HepG2 (cell line): ENCODE results near the gene R3HDM4. TPM values are rescaled to one million over a fixed set of nuclear protein-coding genes. Genes with fewer than 3 reads are reported as not detected.

Source experiments
- ATAC-seq: fragments of 200-7000 bp; cut with Tn5 transposase; 3 replicates; pipeline ENCODE4 v1.9.1; 2020; ENCODE audit warnings: mild to moderate bottlenecking, moderate library complexity
- BruUV-seq: library from RNA; stranded (reverse); fragments of 400-500 nt; replicated peaks from 2 replicates; lab custom pipeline; 2021; lab: Mats Ljungman, UMichigan
- CTCF ChIA-PET: fragments of 300-600 bp; formaldehyde crosslinking; extraction: SDS; loops from one replicate; lab custom pipeline; 2021; ENCODE audit warnings: low total read pairs, inconsistent platforms, low intra/inter-chr PET ratio; lab: Yijun Ruan, JAX
- POLR2A ChIA-PET: fragments of 350-600 bp; sonication (Branson Sonifier 250); formaldehyde crosslinking; loops from one replicate; lab custom pipeline; 2020; ENCODE audit warnings: antibody characterized with exemption, inconsistent platforms; lab: Yijun Ruan, JAX
- DNase-seq: peaks from one replicate; pipeline ENCODE4 v3.0.0-alpha.2; 2015; ENCODE audit warnings: low spot score
- FAIRE-seq: peaks from 3 replicates; lab custom pipeline; 2011; peaks lifted over from hg19 to GRCh38; lab: Jason Lieb, UNC
- H2AFZ ChIP-seq: one replicate; pipeline ENCODE4 v1.6.1; 2011; ENCODE audit warnings: low read length, inconsistent platforms
- H3K27ac ChIP-seq: fragments of 300-600 bp; 3 replicates; pipeline ENCODE4 v1.8.0; 2011; ENCODE audit warnings: mixed run types, mild to moderate bottlenecking, mixed read lengths, low read length, inconsistent platforms; ENCODE audit not compliant: insufficient read depth; ENCODE audit errors: extremely low read length
- H3K27me3 ChIP-seq, 2 experiments: fragments of 200-600 bp in 1 of 2; 2 replicates in 1 of 2; 3 replicates in 1 of 2; pipeline versions ENCODE4 v1.6.0 to v1.8.0; 2011; ENCODE audit warnings: low read length in 2 of 2, mild to moderate bottlenecking in 2 of 2, moderate library complexity in 2 of 2, inconsistent platforms in 1 of 2; ENCODE audit not compliant: insufficient read depth in 2 of 2, control insufficient read depth in 1 of 2
- H3K36me3 ChIP-seq, 2 experiments: fragments of 200-600 bp in 1 of 2; replicated peaks in 1 of 2; 2 replicates in 1 of 2; 3 replicates in 1 of 2; pipeline versions ENCODE4 v1.5.1 to v1.8.0; 2011; ENCODE audit warnings: low read length in 2 of 2, inconsistent platforms in 1 of 2; ENCODE audit not compliant: insufficient read depth in 2 of 2, control insufficient read depth in 1 of 2
- H3K4me1 ChIP-seq: 2 replicates; pipeline ENCODE4 v1.5.1; 2012; ENCODE audit warnings: low read length, inconsistent platforms; ENCODE audit not compliant: insufficient read depth
- H3K4me2 ChIP-seq: 2 replicates; pipeline ENCODE4 v1.6.0; 2011; ENCODE audit warnings: low read depth, low read length, inconsistent platforms
- H3K4me3 ChIP-seq, 3 experiments: fragments of 200-600 bp in 1 of 3; sonication (generic), shearing (Covaris generic) in 1 of 3; replicated peaks in 1 of 3; 2 replicates each; pipeline ENCODE4 v1.5.1; 2011 to 2016; ENCODE audit warnings: low read length in 3 of 3, inconsistent platforms in 2 of 3, low read depth in 2 of 3, mild to moderate bottlenecking in 2 of 3, control low read depth in 1 of 3, mixed read lengths in 1 of 3; ENCODE audit not compliant: insufficient read depth in 1 of 3
- H3K79me2 ChIP-seq: one replicate; pipeline ENCODE4 v1.6.1; 2011; ENCODE audit warnings: low read length, inconsistent platforms; ENCODE audit not compliant: insufficient read depth
- H3K9ac ChIP-seq: 2 replicates; pipeline ENCODE4 v1.6.0; 2011; ENCODE audit warnings: mild to moderate bottlenecking, low read depth, low read length, inconsistent platforms; ENCODE audit not compliant: insufficient read depth
- H3K9me3 ChIP-seq: 2 replicates; pipeline ENCODE4 v1.5.1; 2012; ENCODE audit warnings: mild to moderate bottlenecking, low read length
- H4K20me1 ChIP-seq: 2 replicates; pipeline ENCODE4 v1.6.0; 2011; ENCODE audit warnings: inconsistent platforms, mild to moderate bottlenecking, low read length, moderate library complexity; ENCODE audit not compliant: insufficient read depth
- FOXJ3 ChIP-seq: sonication (generic); formaldehyde crosslinking; IDR thresholded peaks from 2 replicates; pipeline ENCODE4 v1.4.0; 2020; ENCODE audit warnings: missing genetic modification reagents, mild to moderate bottlenecking, borderline replicate concordance
- HOXA5 ChIP-seq: sonication (generic); formaldehyde crosslinking; IDR thresholded peaks from 2 replicates; pipeline ENCODE4 v1.4.0; 2020; ENCODE audit warnings: missing genetic modification reagents
- ISX ChIP-seq: sonication (generic); formaldehyde crosslinking; conservative IDR thresholded peaks from 2 replicates; pipeline ENCODE4 v1.5.0; 2020; ENCODE audit warnings: missing genetic modification reagents
- MAFG ChIP-seq: sonication (generic); formaldehyde crosslinking; IDR thresholded peaks from 2 replicates; pipeline ENCODE4 v1.5.1; 2020; ENCODE audit warnings: mild to moderate bottlenecking, missing genetic modification reagents
- NR2F2 ChIP-seq: IDR thresholded peaks from 2 replicates; pipeline ENCODE4 v1.6.1; 2012; ENCODE audit warnings: low read depth, inconsistent platforms, borderline replicate concordance
- PHF20 ChIP-seq: sonication (generic); formaldehyde crosslinking; IDR thresholded peaks from 2 replicates; pipeline ENCODE4 v1.5.0; 2020; ENCODE audit warnings: mild to moderate bottlenecking, missing genetic modification reagents
- RARG ChIP-seq: sonication (generic); formaldehyde crosslinking; IDR thresholded peaks from 2 replicates; pipeline ENCODE4 v1.4.0; 2020; ENCODE audit warnings: low read depth, mild to moderate bottlenecking, missing genetic modification reagents
- RXRA ChIP-seq: sonication (generic); formaldehyde crosslinking; IDR thresholded peaks from 2 replicates; pipeline ENCODE4 v1.5.1; 2020; ENCODE audit warnings: missing genetic modification reagents
- SOX5 ChIP-seq: IDR thresholded peaks from 2 replicates; pipeline ENCODE4 v1.6.1; 2016; ENCODE audit warnings: borderline replicate concordance
- SP2 ChIP-seq: sonication (generic); formaldehyde crosslinking; IDR thresholded peaks from 2 replicates; pipeline ENCODE4 v1.5.1; 2020; ENCODE audit warnings: mild to moderate bottlenecking, missing genetic modification reagents
- ZNF549 ChIP-seq: sonication (generic); formaldehyde crosslinking; IDR thresholded peaks from 2 replicates; pipeline ENCODE4 v1.5.0; 2020; ENCODE audit warnings: missing genetic modification reagents
- ZNF790 ChIP-seq: sonication (generic); formaldehyde crosslinking; IDR thresholded peaks from 2 replicates; pipeline ENCODE4 v1.8.0; 2022; ENCODE audit warnings: missing genetic modification reagents, mild to moderate bottlenecking, borderline replicate concordance
- ZNF850 ChIP-seq: sonication (generic); formaldehyde crosslinking; conservative IDR thresholded peaks from 2 replicates; pipeline ENCODE4 v1.9.0; 2021; ENCODE audit warnings: mild to moderate bottlenecking, missing genetic modification reagents
- WGBS: methylation state at CpG from one replicate; pipeline ENCODE4 v1.1.6; 2017; ENCODE audit warnings: low lambda C conversion rate; 5-methylcytosine and 5-hydroxymethylcytosine counted together
- in situ Hi-C: cut with HindIII; loops from 2 replicates; pipeline ENCODE4 v1.10.0; 2017; ENCODE audit warnings: low pct_unique_long_range_greater_than_20kb; ENCODE audit not compliant: extremely low pct_ligation_motif_present
- intact Hi-C: fragments of 100-400 bp; cut with micrococcal nuclease; formaldehyde crosslinking; loops from one replicate; pipeline ENCODE4 v1.10.0; 2022; ENCODE audit not compliant: unreplicated experiment
- polyA plus RNA-seq, 8 experiments: library from polyadenylated mRNA; depleted of rRNA in 3 of 8; stranded (reverse) in 7 of 8; unstranded in 1 of 8; fragments of >200 nt; fragmentation: Illumina TruSeq in 4 of 8; extraction: Trizol in 4 of 8; gene quantifications; 2 replicates each; pipeline versions ENCODE4 v1.2.1 to v1.2.3, GENCODE V29; 2011 to 2016; ENCODE audit warnings: low read depth in 4 of 8, missing spikeins in 1 of 8, mixed read lengths in 1 of 8; ENCODE audit not compliant: insufficient read depth in 1 of 8
- total RNA-seq, 5 experiments: library from RNA; depleted of rRNA; stranded (reverse); fragments of >200 nt; fragmentation: Illumina TruSeq; extraction: Trizol; gene quantifications; 2 replicates each; pipeline ENCODE4 v1.2.3, GENCODE V29; 2016; ENCODE audit warnings: low read depth in 1 of 5
- TF ChIP-seq, protein P1 (sequence below): sonication (generic); formaldehyde crosslinking; IDR thresholded peaks from 2 replicates; pipeline ENCODE4 v1.5.0; 2020; ENCODE audit warnings: missing genetic modification reagents
- TF ChIP-seq, protein P2 (sequence below): sonication (generic); formaldehyde crosslinking; IDR thresholded peaks from 2 replicates; pipeline ENCODE4 v1.4.0; 2020; ENCODE audit warnings: mild to moderate bottlenecking, missing genetic modification reagents
- TF ChIP-seq, protein P3 (sequence below): sonication (generic); formaldehyde crosslinking; IDR thresholded peaks from 2 replicates; pipeline ENCODE4; 2020; ENCODE audit warnings: missing genetic modification reagents, mild to moderate bottlenecking, borderline replicate concordance

R3HDM4 gene
- total and polyA plus RNA-seq, 2 of the 13 experiments (the other 11 are each of a cell fraction or from before 2014, with no cell fraction given) = 26.2 to 26.9 TPM

DNA sequence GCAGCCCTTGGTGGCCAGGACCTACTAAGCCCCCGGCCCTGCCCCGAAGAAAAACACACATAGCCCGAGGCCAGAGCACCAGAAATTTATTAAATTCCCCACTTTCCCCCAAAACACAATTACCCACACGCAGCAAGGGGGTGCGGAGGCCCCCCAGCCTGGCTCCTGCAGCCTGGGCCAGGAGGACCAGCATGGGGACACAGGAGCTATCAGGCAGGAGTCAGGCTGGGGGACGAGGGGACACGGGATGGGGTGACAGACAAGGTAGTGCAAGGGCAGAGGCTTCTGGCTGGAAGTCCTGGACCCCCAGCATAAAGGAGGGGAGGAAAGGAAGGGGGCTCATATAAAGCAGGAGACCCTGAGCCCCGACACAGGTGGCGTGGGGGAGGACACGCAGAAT, 16.6 kb downstream of the R3HDM4 start (continued):
- TF ChIP-seq FOXJ3 = no peak
- TF ChIP-seq SOX5 = no peak
- no peak for TF ChIP-seq NR2F2
- no peak for TF ChIP-seq ZNF549 (CRISPR knock-in tag)
- TF ChIP-seq RARG (CRISPR knock-in tag) = no peak
- no peak for TF ChIP-seq RXRA
- TF ChIP-seq ZNF850 (CRISPR knock-in tag) = no peak

DNA sequence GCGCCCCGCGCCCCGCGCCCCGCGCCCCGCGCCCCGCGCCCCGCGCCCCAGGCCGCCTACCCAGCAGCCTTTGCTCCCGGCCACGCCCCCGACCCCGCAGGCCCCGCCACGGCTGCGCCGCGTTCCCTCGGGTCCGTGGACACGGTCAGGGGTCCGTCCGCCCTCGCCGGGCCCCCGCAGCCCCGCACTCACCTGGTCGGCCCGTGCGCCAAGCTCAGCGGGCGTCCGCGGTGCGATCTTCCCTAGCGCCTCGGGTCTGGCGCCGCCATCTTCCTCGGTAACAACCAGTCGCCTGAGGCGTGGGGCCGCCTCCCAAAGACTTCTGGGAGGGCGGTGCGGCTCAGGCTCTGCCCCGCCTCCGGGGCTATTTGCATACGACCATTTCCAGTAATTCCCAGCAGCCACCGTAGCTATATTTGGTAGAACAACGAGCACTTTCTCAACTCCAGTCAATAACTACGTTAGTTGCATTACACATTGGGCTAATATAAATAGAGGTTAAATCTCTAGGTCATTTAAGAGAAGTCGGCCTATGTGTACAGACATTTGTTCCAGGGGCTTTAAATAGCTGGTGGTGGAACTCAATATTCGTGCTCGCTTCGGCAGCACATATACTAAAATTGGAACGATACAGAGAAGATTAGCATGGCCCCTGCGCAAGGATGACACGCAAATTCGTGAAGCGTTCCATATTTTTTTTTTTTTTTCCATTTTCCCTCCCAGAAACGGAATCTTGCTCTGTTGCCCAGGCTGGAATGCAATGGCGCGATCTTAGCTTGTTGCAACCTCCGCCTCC, 19.9 kb downstream of the R3HDM4 start, which contains the start of the genes MED16 and RNU6-9:
Gene MED16, minus strand, starts transcription at position 294 of the 796 bp plus-strand sequence. CDS start 2,056 bp downstream, outside the sequence.
Gene RNU6-9, plus strand, starts transcription at position 591 of the 796 bp plus-strand sequence.
- Histone ChIP-seq H3K9ac (peak within 1 kb of the TSS; percentile 92), H3K27me3 (no peaks in the 10 kb centered on the region), H3K4me2 (peak within 1 kb of the TSS; percentile 78), H2AFZ (no peak within 1 kb of the TSS), H3K27ac (peak within 1 kb of the TSS; percentile 87), H3K36me3 (peaks cover 8 to 23% of the 10 kb centered on the region in 2 experiments; a peak in 4 of 5 replicates), H3K4me1 (no peaks in the 10 kb centered on the region), H3K79me2 (peaks cover 10% of the 10 kb centered on the region), H4K20me1 (no peaks in the 10 kb centered on the region; the same call in 1 of the 2 replicates), H3K9me3 (no peaks in the 10 kb centered on the region), H3K4me3 (peak within 1 kb of the TSS; percentile 87 to 98 (median 91))
- FAIRE-seq = peak; percentile 88
- BruUV-seq = no TSS peak
- WGBS = 4% methylated on average over 22 of the region's 69 CpGs
- POLR2A ChIA-PET = interaction anchor here (0.6 to 1.1 kb wide), 7 partner anchors 11 to 123 kb away, joined by 3 to 4 read pairs (median 3); partner anchors contain the start of gene KISS1R
- in situ Hi-C loops = no loop called here
- peak; percentile 89 for ATAC-seq
- intact Hi-C loops = no loop called here
- CTCF ChIA-PET = no interaction called here
- peak; percentile 85 for DNase-seq
- TF ChIP-seq PHF20 (peak; percentile 79), MAFG (CRISPR knock-in tag) (no peak), ZNF790 (CRISPR knock-in tag) (peak; percentile 78; the same call in 1 of the 2 replicates), HOXA5 (peak; percentile 93), ISX (CRISPR knock-in tag) (no peak), SP2 (CRISPR knock-in tag) (no peak)
- TF ChIP-seq, protein P1, sequence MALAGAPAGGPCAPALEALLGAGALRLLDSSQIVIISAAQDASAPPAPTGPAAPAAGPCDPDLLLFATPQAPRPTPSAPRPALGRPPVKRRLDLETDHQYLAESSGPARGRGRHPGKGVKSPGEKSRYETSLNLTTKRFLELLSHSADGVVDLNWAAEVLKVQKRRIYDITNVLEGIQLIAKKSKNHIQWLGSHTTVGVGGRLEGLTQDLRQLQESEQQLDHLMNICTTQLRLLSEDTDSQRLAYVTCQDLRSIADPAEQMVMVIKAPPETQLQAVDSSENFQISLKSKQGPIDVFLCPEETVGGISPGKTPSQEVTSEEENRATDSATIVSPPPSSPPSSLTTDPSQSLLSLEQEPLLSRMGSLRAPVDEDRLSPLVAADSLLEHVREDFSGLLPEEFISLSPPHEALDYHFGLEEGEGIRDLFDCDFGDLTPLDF (CRISPR knock-in tag) = peak; percentile 28; the same call in 1 of the 2 replicates
- TF ChIP-seq, protein P2, sequence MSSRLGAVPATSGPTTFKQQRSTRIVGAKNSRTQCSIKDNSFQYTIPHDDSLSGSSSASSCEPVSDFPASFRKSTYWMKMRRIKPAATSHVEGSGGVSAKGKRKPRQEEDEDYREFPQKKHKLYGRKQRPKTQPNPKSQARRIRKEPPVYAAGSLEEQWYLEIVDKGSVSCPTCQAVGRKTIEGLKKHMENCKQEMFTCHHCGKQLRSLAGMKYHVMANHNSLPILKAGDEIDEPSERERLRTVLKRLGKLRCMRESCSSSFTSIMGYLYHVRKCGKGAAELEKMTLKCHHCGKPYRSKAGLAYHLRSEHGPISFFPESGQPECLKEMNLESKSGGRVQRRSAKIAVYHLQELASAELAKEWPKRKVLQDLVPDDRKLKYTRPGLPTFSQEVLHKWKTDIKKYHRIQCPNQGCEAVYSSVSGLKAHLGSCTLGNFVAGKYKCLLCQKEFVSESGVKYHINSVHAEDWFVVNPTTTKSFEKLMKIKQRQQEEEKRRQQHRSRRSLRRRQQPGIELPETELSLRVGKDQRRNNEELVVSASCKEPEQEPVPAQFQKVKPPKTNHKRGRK (CRISPR knock-in tag) = no peak
- TF ChIP-seq, protein P3, sequence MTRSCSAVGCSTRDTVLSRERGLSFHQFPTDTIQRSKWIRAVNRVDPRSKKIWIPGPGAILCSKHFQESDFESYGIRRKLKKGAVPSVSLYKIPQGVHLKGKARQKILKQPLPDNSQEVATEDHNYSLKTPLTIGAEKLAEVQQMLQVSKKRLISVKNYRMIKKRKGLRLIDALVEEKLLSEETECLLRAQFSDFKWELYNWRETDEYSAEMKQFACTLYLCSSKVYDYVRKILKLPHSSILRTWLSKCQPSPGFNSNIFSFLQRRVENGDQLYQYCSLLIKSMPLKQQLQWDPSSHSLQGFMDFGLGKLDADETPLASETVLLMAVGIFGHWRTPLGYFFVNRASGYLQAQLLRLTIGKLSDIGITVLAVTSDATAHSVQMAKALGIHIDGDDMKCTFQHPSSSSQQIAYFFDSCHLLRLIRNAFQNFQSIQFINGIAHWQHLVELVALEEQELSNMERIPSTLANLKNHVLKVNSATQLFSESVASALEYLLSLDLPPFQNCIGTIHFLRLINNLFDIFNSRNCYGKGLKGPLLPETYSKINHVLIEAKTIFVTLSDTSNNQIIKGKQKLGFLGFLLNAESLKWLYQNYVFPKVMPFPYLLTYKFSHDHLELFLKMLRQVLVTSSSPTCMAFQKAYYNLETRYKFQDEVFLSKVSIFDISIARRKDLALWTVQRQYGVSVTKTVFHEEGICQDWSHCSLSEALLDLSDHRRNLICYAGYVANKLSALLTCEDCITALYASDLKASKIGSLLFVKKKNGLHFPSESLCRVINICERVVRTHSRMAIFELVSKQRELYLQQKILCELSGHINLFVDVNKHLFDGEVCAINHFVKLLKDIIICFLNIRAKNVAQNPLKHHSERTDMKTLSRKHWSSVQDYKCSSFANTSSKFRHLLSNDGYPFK (CRISPR knock-in tag) = peak; percentile 96
